Testis (tissue), 2 donors: Measurements from ENCODE around the gene DNAJC30.

ENCODE experiments used
- POLR2A ChIP-seq: fragments of 450-650 bp; IDR thresholded peaks from one replicate; pipeline ENCODE4 v1.6.1; 2017; ENCODE audit warnings: antibody characterized with exemption, mild to moderate bottlenecking, moderate library complexity
- TF ChIP-seq, protein P1 (sequence below), 3 experiments: fragments of 450-650 bp in 2 of 3; fragments of 200-600 bp in 1 of 3; sonication (generic) in 1 of 3; IDR thresholded peaks; one replicate each; pipeline ENCODE4 v1.5.1; 2016 to 2019; ENCODE audit warnings: antibody characterized with exemption in 3 of 3, mild to moderate bottlenecking in 2 of 3, moderate library complexity in 1 of 3

DNA sequence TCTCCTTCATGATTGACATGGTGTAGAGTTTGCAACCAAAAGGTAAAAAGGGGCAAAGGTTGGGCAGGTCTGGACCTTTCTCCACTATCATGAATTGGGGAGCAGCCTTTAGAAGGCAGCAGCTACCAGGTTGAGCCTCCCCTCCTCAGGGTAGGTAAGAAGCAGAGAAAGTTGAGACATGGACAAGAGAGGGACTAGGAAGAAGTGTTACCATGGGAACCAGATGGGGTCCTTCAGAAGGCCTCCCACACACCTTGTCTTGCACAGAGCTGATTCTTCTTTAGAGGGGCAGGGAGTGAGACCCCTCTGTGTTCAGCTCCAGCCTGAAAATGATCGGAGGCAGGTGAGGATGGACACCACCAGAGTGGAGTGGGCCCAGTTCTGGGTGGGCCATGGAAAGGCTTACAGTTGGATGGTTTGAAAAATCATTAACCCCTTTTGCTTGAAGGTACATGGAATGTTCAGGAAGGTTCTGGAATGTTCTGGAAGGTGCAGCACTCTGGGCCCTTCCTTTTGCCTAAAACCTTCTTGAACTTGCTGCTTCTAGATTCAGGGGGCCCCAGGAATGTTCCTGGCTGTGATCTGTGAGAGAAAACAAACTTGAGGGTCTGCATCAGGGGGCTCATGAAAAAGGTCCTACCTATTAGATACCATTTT, 8.7 kb downstream of the DNAJC30 start:
- TF ChIP-seq, protein P1, sequence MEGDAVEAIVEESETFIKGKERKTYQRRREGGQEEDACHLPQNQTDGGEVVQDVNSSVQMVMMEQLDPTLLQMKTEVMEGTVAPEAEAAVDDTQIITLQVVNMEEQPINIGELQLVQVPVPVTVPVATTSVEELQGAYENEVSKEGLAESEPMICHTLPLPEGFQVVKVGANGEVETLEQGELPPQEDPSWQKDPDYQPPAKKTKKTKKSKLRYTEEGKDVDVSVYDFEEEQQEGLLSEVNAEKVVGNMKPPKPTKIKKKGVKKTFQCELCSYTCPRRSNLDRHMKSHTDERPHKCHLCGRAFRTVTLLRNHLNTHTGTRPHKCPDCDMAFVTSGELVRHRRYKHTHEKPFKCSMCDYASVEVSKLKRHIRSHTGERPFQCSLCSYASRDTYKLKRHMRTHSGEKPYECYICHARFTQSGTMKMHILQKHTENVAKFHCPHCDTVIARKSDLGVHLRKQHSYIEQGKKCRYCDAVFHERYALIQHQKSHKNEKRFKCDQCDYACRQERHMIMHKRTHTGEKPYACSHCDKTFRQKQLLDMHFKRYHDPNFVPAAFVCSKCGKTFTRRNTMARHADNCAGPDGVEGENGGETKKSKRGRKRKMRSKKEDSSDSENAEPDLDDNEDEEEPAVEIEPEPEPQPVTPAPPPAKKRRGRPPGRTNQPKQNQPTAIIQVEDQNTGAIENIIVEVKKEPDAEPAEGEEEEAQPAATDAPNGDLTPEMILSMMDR (IDR thresholded peaks at IDR 0.05) = no peak
- no peak for TF ChIP-seq POLR2A
